ENCODE measurements around the gene PLAU.
"Not testable (repeated sequence)": the region's sequence is repeated elsewhere in the genome, so short reads cannot be mapped to it uniquely, and the experiment has no call there.

PLAU gene

GRCh38 chr10:73964743-73965142 is 53.8 kb downstream of the PLAU start:
- H3K4me3 ChIP-seq (ENCODE audit: low read depth, low read length): no peak overlapping the region
- no peak for DNase-seq (ENCODE audit: low read depth, low spot score)
- in situ Hi-C loops (cut with HindIII; ENCODE audit: low sequenced_read_pairs): loop anchor here (10.0 kb wide), 1 partner anchor 50 kb away; no protein-coding TSS in a partner anchor
- no peak for TF ChIP-seq CTCF (IDR thresholded peaks at IDR 0.05; ENCODE audit: low read depth, low read length)

- in situ Hi-C loops (cut with HindIII; ENCODE audit: low sequenced_read_pairs): loop anchor here (10.0 kb wide), 1 partner anchor 49 kb away; no protein-coding TSS in a partner anchor
- not testable (repeated sequence) for H3K4me3 ChIP-seq (ENCODE audit: low read depth, low read length); DNase-seq (ENCODE audit: low read depth, low spot score)
Observed at GRCh38 chr10:73965267-73965889, 54.4 kb downstream of the PLAU start.

- no peak for TF ChIP-seq CTCF (IDR thresholded peaks at IDR 0.05; ENCODE audit: low read depth, low read length)
- H3K4me3 ChIP-seq (ENCODE audit: low read depth, low read length): no peak overlapping the region
- in situ Hi-C loops (cut with HindIII; ENCODE audit: low sequenced_read_pairs): loop anchor here (10.0 kb wide), 1 partner anchor 49 kb away; no protein-coding TSS in a partner anchor
- peak; percentile 99 for DNase-seq (ENCODE audit: low read depth, low spot score)
Observed at GRCh38 chr10:73965890-73966768, 55.2 kb downstream of the PLAU start.

- no peak overlapping the region for H3K4me3 ChIP-seq (ENCODE audit: low read depth, low read length)
- no peak for TF ChIP-seq CTCF (IDR thresholded peaks at IDR 0.05; ENCODE audit: low read depth, low read length)
- in situ Hi-C loops (cut with HindIII; ENCODE audit: low sequenced_read_pairs): loop anchor here (10.0 kb wide), 1 partner anchor 48 kb away; no protein-coding TSS in a partner anchor
- DNase-seq (ENCODE audit: low read depth, low spot score): no peak
Observed at GRCh38 chr10:73967022-73967429, 56.1 kb downstream of the PLAU start.

Data from astrocyte of the spinal cord (primary cell).